GM12865 (cell line): ENCODE measurements around the gene SP5.
"Not testable (repeated sequence)": the region's sequence is repeated elsewhere in the genome, so short reads cannot be mapped to it uniquely, and the experiment has no call there.

Source experiments
- DNase-seq: peaks from one replicate; pipeline ENCODE4 v3.0.0; 2010; ENCODE audit warnings: low read depth
- H3K4me3 ChIP-seq: 2 replicates; pipeline ENCODE4 v1.5.1; 2011; ENCODE audit warnings: mild to moderate bottlenecking, low read depth, low read length, control low read depth
- CTCF ChIP-seq: IDR thresholded peaks from 2 replicates; pipeline ENCODE4 v1.5.1; 2011; ENCODE audit warnings: low read length, control low read depth, low read depth, inconsistent platforms; ENCODE audit not compliant: insufficient read depth; ENCODE audit errors: missing control alignments

Gene SP5

GRCh38 chr2:170722301-170722700 lies 7.2 kb downstream of the SP5 start:
- H3K4me3 ChIP-seq = no peak overlapping the region
- no peak for TF ChIP-seq CTCF
- no peak for DNase-seq

GRCh38 chr2:170723446-170723958 lies 8.4 kb downstream of the SP5 start:
- no peak for DNase-seq
- no peak for TF ChIP-seq CTCF
- H3K4me3 ChIP-seq = no peak overlapping the region

- no peak for TF ChIP-seq CTCF
- no peak overlapping the region for H3K4me3 ChIP-seq
- no peak for DNase-seq
Measured at GRCh38 chr2:170733798-170734600, 18.9 kb downstream of the SP5 start.

- H3K4me3 ChIP-seq, DNase-seq: not testable (repeated sequence)
Measured at GRCh38 chr2:170734601-170735000, 19.5 kb downstream of the SP5 start.

GRCh38 chr2:170736628-170737027 lies 21.5 kb downstream of the SP5 start:
- no peak for DNase-seq
- no peak for TF ChIP-seq CTCF
- H3K4me3 ChIP-seq = no peak overlapping the region

- DNase-seq = no peak
- no peak for TF ChIP-seq CTCF
- H3K4me3 ChIP-seq = no peak overlapping the region
Measured at GRCh38 chr2:170737406-170737805, 22.3 kb downstream of the SP5 start.

- TF ChIP-seq CTCF = no peak
- H3K4me3 ChIP-seq = no peak overlapping the region
- no peak for DNase-seq
Measured at GRCh38 chr2:170737821-170738220, 22.7 kb downstream of the SP5 start.
